ENCODE data around the gene AMPD1.

Gene AMPD1

GRCh38 chr1:114627107-114627506 is 68.2 kb downstream of the AMPD1 start:
- no peak for DNase-seq

- no peak for DNase-seq
These were observed 72.0 kb downstream of the AMPD1 start for GRCh38 chr1:114623364-114623763.

All from T-helper 1 cell (primary cell).